ENCODE measurements around the gene HIRA.

The HIRA gene

DNA sequence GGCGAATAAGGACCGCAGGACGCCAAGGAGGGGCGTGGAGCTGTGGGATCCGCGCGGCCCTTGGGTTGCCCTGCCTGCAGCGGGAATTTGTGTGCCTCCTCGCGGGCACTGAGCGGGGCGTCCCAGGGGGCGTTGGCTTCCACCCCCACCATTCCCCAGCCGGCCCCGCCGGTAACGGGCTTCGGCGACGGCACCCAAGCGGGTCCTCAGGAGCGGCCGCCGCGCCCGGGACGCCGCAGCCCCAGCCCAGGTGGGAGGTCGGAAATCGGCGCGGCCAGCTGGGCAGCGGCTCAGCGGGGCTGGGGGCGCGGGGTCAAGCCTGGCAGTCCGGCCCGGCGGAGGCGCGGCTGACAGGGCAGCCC lies 140.3 kb downstream of the HIRA start:
- no peaks in the 10 kb centered on the region for H3K9me3 ChIP-seq (ENCODE audit: insufficient read depth, low read length)
- peak overlapping the region; percentile 73 for H3K9ac ChIP-seq (ENCODE audit: low read length)
- no peaks in the 10 kb centered on the region for H4K20me1 ChIP-seq (ENCODE audit: insufficient read depth, low read length)
- H3K27ac ChIP-seq (ENCODE audit: low read length) = no peak overlapping the region
- H3K27me3 ChIP-seq (ENCODE audit: low read depth, low read length) = peaks cover 36% of the 10 kb centered on the region
- H3K4me3 ChIP-seq (ENCODE audit: low read length) = peak overlapping the region; percentile 92
- H3K4me2 ChIP-seq (ENCODE audit: low read length) = peak overlapping the region; percentile 89
- no peaks in the 10 kb centered on the region for H3K36me3 ChIP-seq (replicated peaks; ENCODE audit: low read depth, low read length)
- peaks cover 14% of the 10 kb centered on the region for H3K4me1 ChIP-seq (ENCODE audit: low read length)
- no peak for TF ChIP-seq EZH2phosphoT487 (IDR thresholded peaks at IDR 0.05; ENCODE audit: low read depth)
- TF ChIP-seq, protein P1, sequence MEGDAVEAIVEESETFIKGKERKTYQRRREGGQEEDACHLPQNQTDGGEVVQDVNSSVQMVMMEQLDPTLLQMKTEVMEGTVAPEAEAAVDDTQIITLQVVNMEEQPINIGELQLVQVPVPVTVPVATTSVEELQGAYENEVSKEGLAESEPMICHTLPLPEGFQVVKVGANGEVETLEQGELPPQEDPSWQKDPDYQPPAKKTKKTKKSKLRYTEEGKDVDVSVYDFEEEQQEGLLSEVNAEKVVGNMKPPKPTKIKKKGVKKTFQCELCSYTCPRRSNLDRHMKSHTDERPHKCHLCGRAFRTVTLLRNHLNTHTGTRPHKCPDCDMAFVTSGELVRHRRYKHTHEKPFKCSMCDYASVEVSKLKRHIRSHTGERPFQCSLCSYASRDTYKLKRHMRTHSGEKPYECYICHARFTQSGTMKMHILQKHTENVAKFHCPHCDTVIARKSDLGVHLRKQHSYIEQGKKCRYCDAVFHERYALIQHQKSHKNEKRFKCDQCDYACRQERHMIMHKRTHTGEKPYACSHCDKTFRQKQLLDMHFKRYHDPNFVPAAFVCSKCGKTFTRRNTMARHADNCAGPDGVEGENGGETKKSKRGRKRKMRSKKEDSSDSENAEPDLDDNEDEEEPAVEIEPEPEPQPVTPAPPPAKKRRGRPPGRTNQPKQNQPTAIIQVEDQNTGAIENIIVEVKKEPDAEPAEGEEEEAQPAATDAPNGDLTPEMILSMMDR (IDR thresholded peaks at IDR 0.05; ENCODE audit: low read depth, low read length) = no peak
- peak overlapping the region; percentile 85; the same call in 1 of the 2 replicates for H2AFZ ChIP-seq (ENCODE audit: low read depth, low read length)
- no peaks in the 10 kb centered on the region for H3K79me2 ChIP-seq (ENCODE audit: low read length)

GRCh38 chr22:19290400-19291217 lies 140.9 kb downstream of the HIRA start:
- H3K36me3 ChIP-seq (replicated peaks; ENCODE audit: low read depth, low read length) = no peaks in the 10 kb centered on the region
- peaks cover 14% of the 10 kb centered on the region for H3K4me1 ChIP-seq (ENCODE audit: low read length)
- H3K27ac ChIP-seq (ENCODE audit: low read length) = no peak overlapping the region
- H4K20me1 ChIP-seq (ENCODE audit: insufficient read depth, low read length) = no peaks in the 10 kb centered on the region
- peaks cover 36% of the 10 kb centered on the region for H3K27me3 ChIP-seq (ENCODE audit: low read depth, low read length)
- H3K9me3 ChIP-seq (ENCODE audit: insufficient read depth, low read length) = no peaks in the 10 kb centered on the region
- TF ChIP-seq EZH2phosphoT487 (IDR thresholded peaks at IDR 0.05; ENCODE audit: low read depth) = no peak
- TF ChIP-seq, protein P1 (IDR thresholded peaks at IDR 0.05; ENCODE audit: low read depth, low read length) = no peak
- H3K9ac ChIP-seq (ENCODE audit: low read length) = peak overlapping the region; percentile 73
- peak overlapping the region; percentile 89 for H3K4me2 ChIP-seq (ENCODE audit: low read length)
- H2AFZ ChIP-seq (ENCODE audit: low read depth, low read length) = peak overlapping the region; percentile 85; the same call in 1 of the 2 replicates
- H3K4me3 ChIP-seq (ENCODE audit: low read length) = peak overlapping the region; percentile 92
- no peaks in the 10 kb centered on the region for H3K79me2 ChIP-seq (ENCODE audit: low read length)

GRCh38 chr22:19289475-19290161 lies 141.9 kb downstream of the HIRA start:
- Histone ChIP-seq H3K79me2 (ENCODE audit: low read length) (no peaks in the 10 kb centered on the region), H3K4me1 (ENCODE audit: low read length) (peaks cover 14% of the 10 kb centered on the region), H3K4me3 (ENCODE audit: low read length) (no peak overlapping the region), H4K20me1 (ENCODE audit: insufficient read depth, low read length) (no peaks in the 10 kb centered on the region), H3K4me2 (ENCODE audit: low read length) (no peak overlapping the region), H3K27ac (ENCODE audit: low read length) (no peak overlapping the region), H2AFZ (ENCODE audit: low read depth, low read length) (no peak overlapping the region), H3K9ac (ENCODE audit: low read length) (no peak overlapping the region), H3K9me3 (ENCODE audit: insufficient read depth, low read length) (no peaks in the 10 kb centered on the region), H3K36me3 (replicated peaks; ENCODE audit: low read depth, low read length) (no peaks in the 10 kb centered on the region), H3K27me3 (ENCODE audit: low read depth, low read length) (peaks cover 36% of the 10 kb centered on the region)
- TF ChIP-seq EZH2phosphoT487 (IDR thresholded peaks at IDR 0.05; ENCODE audit: low read depth) = no peak
- TF ChIP-seq, protein P1 (IDR thresholded peaks at IDR 0.05; ENCODE audit: low read depth, low read length) = no peak

- H3K27ac ChIP-seq (ENCODE audit: low read length) = no peak overlapping the region
- no peak overlapping the region for H3K9ac ChIP-seq (ENCODE audit: low read length)
- H3K79me2 ChIP-seq (ENCODE audit: low read length) = no peaks in the 10 kb centered on the region
- peaks cover 36% of the 10 kb centered on the region for H3K27me3 ChIP-seq (ENCODE audit: low read depth, low read length)
- H3K4me3 ChIP-seq (ENCODE audit: low read length) = no peak overlapping the region
- no peaks in the 10 kb centered on the region for H3K36me3 ChIP-seq (replicated peaks; ENCODE audit: low read depth, low read length)
- H2AFZ ChIP-seq (ENCODE audit: low read depth, low read length) = no peak overlapping the region
- no peak for TF ChIP-seq EZH2phosphoT487 (IDR thresholded peaks at IDR 0.05; ENCODE audit: low read depth)
- TF ChIP-seq, protein P1 (IDR thresholded peaks at IDR 0.05; ENCODE audit: low read depth, low read length) = no peak
- no peak overlapping the region for H3K4me2 ChIP-seq (ENCODE audit: low read length)
- no peaks in the 10 kb centered on the region for H4K20me1 ChIP-seq (ENCODE audit: insufficient read depth, low read length)
- no peaks in the 10 kb centered on the region for H3K9me3 ChIP-seq (ENCODE audit: insufficient read depth, low read length)
- peaks cover 14% of the 10 kb centered on the region for H3K4me1 ChIP-seq (ENCODE audit: low read length)
Measured at GRCh38 chr22:19287889-19288288, 143.6 kb downstream of the HIRA start.
